Measurements from ENCODE around the gene CYP8B1.

GRCh38 chr3:42906848-42907183, 31.1 kb upstream of the CYP8B1 start:
- no peak for TF ChIP-seq CTCF (IDR thresholded peaks at IDR 0.05)
- no peak for TF ChIP-seq POLR2AphosphoS5 (IDR thresholded peaks at IDR 0.05)

Data from prostate gland (tissue), 2 donors.